Right ventricle myocardium superior (tissue), 1 donor: ENCODE measurements around the gene PHF19. TPM values are rescaled to one million over a fixed set of nuclear protein-coding genes. Genes with fewer than 3 reads are reported as not detected.

Experiments used
- ATAC-seq: fragments of 200-7000 bp; cut with Tn5 transposase; one replicate; pipeline ENCODE4 v1.9.1; 2020; ENCODE audit warnings: mild to moderate bottlenecking; ENCODE audit not compliant: poor library complexity
- DNase-seq: peaks from one replicate; pipeline ENCODE4 v3.0.0-alpha.2; 2020
- intact Hi-C: fragments of 100-400 bp; cut with DNase I; formaldehyde crosslinking; loops from one replicate; pipeline ENCODE4 v1.11.2; 2022
- total RNA-seq: library from RNA; stranded (reverse); fragmentation: NEBNext Ultra II Directional; extraction: Animal tissue kit (Norgen Biotek cat#: 25700); gene quantifications from one replicate; pipeline ENCODE4 v1.2.1, GENCODE V29; 2021
- donor health status: DM: no; HTN: yes; CAD: no; lungs with severe emphysema.

The PHF19 gene
- total RNA-seq, 1 donor from 2014 or later, result 11.9 TPM

DNA sequence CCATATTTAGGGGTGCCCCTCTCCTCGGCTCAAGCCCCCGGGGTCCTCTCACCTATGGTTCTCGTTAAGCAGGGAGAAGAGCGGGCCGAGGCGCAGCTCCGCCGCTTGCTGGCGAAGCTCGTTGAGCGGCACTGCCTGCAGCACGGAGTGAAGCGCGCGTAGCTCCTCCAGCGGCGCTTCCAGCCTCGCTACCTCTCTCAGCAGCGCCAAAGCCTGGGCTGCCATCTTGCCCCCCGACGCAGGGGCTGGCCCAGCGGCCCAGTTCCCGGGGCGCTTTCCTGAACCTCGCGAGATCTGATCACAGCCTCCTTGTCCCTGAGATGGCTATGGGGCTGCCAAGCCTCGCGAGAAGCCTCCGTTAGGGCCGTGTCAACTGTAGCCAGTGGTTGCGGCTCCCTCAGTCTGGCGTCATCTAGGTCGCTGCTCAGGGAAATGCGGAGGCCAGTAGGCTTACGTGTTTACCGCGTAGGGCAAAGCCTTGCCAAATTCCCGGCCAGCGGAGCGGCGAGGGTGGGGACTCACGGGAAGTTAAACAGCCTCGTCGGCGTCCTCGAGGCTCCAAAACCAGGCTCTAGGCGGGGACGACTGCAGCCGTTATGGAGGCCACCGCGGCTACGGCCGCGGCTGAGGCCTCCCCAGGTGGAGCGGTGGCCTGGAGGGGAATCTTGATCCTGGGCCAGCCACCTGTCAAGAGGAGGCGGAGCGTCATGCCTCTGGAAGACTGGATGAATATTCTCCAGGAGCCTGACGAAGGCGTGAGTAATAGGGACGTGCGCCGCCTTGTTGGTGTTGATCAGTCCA is 34.1 kb downstream of the PHF19 start, which contains the start of gene PSMD5:
Gene PSMD5, minus strand, starts transcription at position 238 of the 801 bp plus-strand sequence. Its CDS starts 13 bp downstream, at position 225.
- DNase-seq (peak; percentile 99), ATAC-seq (peak; percentile 98)
- intact Hi-C loops, result no loop called here

DNA sequence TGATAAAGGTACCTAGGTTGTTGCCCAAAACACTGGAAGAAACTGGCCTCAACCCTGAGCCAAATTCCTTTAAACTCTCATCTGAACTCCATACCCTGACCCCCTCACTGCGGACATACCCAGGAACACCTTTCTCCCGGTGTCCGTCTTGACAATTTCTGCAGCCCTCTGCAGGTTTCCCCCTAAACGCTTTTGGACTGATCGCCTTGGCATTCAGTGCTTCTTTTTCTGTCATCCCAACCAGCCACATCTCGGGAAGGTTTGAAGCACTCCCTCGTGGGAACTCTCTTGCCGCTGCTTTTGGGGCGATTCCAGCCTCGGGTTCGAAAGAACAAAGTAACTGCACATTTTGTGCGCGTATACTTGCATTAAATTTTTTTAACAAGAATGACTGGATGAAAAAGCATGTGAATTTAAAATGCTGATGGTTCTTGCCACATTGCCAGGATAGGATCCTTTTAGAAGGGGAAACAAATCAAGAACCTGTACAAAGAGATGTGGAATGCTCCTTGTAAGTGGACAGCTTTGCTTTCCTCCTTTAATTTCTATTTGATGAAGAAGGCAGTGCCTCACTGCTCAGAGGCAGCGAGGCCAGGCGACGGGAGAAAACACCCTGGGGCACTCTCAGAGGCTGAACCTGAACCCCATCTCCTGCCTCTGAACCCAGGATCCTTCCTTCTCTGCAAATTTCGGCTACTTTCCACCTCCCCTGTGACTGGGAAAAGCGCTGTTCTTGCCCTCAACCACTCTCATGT is 34.9 kb downstream of the PHF19 start:
- DNase-seq (no peak), ATAC-seq (peak; percentile 9)
- intact Hi-C loops, result no loop called here

DNA sequence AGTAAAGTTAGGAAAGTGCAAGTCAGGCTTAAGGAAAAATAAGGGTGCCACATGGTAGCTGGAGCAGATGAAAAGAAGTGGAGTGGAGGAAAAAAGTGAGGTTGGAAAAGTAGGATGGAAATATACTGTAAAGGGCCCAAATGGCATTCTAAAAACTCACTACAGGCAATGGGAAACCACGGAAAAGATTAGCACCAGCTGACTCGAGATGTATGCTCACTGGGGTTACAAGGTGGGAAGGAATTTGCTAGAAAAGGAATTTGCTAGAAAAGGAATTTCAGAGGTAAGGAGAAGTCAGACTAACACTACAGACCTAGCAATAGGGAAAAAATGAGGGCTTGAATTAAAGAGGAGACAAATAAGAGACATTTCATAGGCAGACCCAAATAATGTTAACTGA is 37.8 kb downstream of the PHF19 start:
- ATAC-seq (no peak), DNase-seq (no peak)
- intact Hi-C loops, result no loop called here

DNA sequence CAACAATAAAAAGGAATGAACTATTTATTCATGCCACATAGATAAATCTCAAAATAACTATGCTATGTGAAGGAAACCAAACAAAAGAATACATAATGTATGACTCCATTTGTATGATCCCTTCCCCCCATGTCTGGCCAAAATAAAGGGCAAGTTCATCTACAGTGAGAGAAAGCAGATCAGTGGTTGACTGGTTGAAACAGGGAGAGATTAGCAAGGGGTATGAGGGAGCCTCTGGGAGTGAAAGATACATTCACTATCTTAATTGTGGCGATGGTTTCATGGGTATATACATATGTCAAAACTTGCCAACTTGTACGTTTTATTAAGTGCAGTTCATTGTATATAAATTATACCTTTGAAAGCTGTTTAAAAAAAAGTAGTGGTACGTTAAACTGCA is 39.1 kb downstream of the PHF19 start:
- intact Hi-C loops, result no loop called here
- no peak for DNase-seq
- ATAC-seq, result no peak

DNA sequence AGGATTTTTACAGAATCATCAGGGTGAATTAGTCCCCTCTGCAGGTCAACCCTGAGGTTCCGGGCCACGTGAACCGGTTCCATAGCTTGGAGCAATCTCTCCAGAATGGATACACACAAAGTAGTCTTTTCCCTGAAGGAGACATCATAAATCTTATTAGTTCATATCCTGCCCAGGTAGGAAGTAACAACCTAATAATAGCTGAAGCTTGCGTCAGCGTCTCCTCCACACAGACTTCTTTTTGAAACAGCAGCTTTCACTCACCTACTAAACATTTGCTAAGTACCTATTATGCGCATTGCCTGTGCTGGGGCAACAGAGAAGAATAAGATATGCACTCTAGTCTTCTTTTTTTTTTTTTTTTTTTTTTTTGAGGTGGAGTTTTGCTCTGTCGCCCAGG is 43.7 kb downstream of the PHF19 start:
- no peak for DNase-seq
- intact Hi-C loops, result no loop called here
- no peak for ATAC-seq

DNA sequence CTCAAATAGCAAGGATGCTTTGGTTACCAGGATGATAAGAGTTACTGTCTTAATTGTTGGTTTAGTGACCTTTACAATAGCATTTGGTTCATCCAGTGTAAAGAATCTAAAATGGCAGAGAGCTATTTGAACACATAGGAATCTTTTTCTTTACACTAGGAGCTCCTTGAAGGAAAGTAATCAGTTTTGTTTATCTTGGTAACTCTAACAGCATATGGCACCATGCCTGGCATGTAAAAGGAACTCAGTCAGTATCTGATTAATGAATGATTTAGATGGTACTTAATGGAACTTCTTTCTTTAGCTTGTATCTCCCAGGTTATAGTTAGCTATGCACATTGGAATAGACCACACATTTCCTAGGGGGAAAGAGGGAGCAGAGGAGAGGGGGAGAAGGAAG is 44.2 kb downstream of the PHF19 start:
- ATAC-seq (no peak), DNase-seq (no peak)
- intact Hi-C loops, result no loop called here

DNA sequence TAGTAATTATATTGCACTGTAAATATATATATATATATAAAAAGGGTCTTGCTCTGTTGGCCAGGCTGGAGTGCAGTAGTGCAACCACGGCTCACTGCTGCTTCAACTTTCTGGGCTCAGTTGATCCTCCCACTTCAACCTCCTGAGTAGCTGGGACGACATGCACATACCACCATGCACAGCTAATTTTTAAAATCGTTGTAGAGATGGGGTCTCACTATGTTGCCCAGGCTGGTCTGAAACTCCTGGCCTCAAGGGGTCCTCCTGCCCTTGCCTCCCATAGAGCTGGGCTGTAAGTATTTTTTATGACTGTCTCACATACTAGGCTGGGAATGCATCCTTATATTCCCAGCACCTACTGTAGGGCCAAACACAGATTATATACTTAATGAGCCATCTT is 46.1 kb downstream of the PHF19 start:
- intact Hi-C loops, result no loop called here
- ATAC-seq (no peak), DNase-seq (no peak)

DNA sequence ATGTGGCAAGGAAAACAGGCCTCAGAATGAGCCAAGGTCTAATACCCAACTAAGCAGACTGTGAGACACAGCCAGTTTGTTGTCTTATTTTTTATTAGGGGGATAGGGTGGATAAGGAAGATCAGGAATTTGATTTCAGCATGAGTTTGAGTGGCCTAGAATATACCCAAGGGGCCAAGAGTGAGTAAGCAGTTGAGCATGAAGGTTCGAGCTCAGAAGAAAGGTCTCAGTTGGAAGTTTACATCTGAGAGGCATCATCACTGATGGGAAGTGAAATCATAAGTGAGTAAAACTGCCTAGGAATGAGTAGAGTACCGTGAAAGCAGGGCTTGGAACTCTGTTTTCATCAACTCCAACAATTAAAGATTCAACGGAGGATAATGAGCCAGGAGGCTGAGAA is 46.8 kb downstream of the PHF19 start:
- intact Hi-C loops, result no loop called here
- DNase-seq (no peak), ATAC-seq (no peak)

DNA sequence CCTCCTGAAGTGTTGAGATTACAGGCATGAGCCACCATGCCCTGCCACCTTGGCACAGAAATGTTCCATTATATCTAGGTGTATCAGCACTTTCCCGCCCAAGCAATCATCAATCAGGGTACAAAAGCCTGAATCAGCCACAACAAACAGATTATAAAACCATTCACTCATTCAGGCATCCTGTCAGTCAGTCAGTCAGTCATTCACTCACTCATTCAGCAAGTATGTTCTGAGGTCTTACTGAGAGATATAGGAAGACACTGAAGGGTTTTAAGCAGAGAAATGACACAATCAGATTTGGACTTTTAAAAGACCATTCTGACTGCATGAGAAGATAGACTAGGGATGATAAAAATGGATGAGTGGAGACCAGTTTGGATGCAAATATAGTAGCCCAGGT is 47.3 kb downstream of the PHF19 start:
- no peak for ATAC-seq
- no peak for DNase-seq
- intact Hi-C loops, result no loop called here

DNA sequence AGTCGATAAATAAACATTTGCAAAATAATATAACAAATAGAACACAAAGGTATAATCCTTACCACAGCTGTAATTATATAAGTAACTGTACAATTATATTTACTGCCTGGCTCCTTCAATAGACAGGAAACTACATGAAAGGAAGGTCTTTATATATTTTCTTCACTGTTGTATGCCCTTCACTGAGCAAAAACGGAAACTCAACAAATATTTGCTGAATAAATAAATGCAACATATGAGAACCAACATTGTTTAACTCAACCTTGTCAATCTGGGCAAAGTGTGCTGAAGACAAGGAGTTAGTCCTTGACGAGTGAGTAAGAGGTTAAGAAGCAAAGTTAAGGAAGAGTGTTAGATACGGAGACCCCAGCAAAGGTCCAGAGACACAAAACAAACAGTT is 56.9 kb downstream of the PHF19 start:
- no peak for DNase-seq
- intact Hi-C loops, result no loop called here
- no peak for ATAC-seq

DNA sequence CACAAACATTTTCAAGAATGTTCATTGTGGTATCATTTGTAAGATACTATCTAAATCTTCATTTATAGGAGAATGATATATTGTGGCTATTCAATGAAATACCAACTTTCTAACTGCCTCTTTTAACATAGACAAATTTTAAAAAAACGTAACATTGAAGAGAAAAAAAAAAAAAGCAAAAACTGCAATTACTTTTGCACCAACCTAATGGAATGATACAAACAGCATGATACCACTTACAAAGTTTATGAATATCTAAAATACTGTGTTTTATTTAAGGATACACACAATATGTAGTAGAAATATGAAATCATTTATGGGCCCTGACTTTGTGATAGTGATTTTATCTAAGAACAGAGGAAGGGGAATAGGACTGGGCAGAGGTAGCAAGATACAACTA is 58.4 kb downstream of the PHF19 start:
- intact Hi-C loops, result no loop called here
- ATAC-seq (no peak), DNase-seq (no peak)

DNA sequence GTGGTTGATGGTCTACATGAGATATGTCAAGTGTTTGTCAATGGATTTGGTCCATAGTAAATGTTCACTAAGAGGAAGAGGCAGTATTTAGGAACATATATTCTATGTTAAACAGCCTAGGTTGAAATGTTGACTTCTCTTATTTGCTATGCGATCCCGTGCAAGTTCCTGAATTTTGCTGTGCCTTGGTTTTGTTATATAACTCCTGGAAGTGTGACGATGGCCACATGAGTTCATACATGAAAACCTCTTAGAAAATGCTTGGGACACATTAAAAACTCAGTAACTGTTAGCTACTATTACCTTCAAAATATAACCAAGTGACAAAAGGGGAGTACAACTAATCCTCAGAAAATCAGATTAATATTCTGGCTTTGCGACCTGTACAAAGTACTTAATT is 61.9 kb downstream of the PHF19 start:
- ATAC-seq (no peak), DNase-seq (no peak)
- intact Hi-C loops, result no loop called here

DNA sequence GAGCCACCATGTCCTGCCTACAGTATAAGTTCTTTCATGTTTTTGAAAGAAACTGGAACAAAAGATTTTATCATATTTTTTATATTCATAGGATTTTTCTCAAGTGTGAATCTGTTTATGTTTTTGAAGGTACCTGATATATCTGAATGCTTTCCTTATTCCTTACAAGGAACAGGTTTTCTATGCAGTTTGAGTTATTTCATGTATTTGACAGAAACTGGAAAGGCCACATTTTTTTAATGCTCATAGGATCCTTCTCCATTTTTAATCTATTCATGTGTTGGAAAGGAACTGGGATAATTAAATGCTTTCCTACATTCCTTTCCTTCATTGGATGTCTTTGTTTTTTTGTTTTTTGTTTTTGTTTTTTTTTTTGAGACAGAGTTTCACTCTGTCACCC is 68.1 kb downstream of the PHF19 start:
- no peak for DNase-seq
- intact Hi-C loops, result no loop called here
- ATAC-seq, result no peak

DNA sequence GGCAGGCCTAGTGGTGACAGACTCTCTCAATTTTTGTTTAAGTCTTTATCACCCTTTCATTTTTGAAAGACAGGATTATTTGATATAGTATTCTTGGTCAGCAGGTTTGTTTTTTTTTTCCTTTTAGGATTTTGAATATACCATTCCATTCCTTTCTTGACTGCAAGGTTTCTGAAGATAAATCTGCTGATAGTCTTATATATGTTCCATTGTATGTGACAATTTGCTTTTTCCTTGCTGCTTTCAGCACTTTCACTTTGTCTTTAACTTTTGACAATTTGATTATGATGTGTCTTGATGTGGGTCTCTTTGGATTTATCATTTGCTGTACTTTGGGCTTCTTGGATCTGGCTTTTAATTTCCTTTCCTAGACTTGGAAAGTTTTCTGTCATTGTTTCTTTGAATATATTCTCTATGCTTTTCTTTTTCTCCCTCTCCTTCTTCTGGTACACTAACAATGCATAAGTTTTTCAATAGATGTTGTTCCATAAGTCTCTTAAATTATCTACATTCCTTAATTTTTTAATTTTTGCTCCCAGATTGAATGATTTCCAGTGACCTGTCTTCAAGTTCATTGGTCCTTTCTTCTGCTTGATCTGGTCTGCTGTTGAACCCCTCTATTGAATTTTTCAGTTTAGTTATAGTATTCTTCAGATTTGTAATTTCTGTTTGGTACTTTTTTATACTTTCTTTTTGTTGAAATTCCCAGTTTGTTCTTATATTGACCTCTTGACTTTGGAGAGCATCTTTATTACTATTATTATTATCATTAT is 69.2 kb downstream of the PHF19 start:
- intact Hi-C loops, result no loop called here
- DNase-seq (no peak), ATAC-seq (no peak)

Other genes starting within 250 kb of the PHF19 start
- gene MEGF9, start 162.7 kb downstream of the PHF19 start, total RNA-seq, result 18.2 TPM
- gene FBXW2, start 83.8 kb downstream of the PHF19 start, total RNA-seq, result 39.7 TPM
- 14.3 TPM for gene PSMD5, start 34.3 kb downstream of the PHF19 start, total RNA-seq
- gene TRAF1, start 49.6 kb upstream of the PHF19 start, total RNA-seq, result 2.2 TPM
- 1.0 TPM for gene C5, start 173.1 kb upstream of the PHF19 start, total RNA-seq
- gene CNTRL, start 197.8 kb upstream of the PHF19 start, total RNA-seq, result 2.6 TPM